Subcutaneous abdominal adipose tissue (tissue), 5 donors: Measurements from ENCODE around the gene CFAP97D2.
"Not testable (repeated sequence)": the region's sequence is repeated elsewhere in the genome, so short reads cannot be mapped to it uniquely, and the experiment has no call there.

Experiments used
- H3K27ac ChIP-seq: one replicate; pipeline ENCODE4 v1.7.0; 2013; ENCODE audit warnings: low read depth, mild to moderate bottlenecking, inconsistent platforms, low read length, moderate library complexity
- H3K27me3 ChIP-seq, 5 donors: one replicate each; pipeline ENCODE4 v1.7.0; 2013; ENCODE audit warnings: low read length in 5 of 5, inconsistent platforms in 1 of 5; ENCODE audit not compliant: control insufficient read depth in 5 of 5, insufficient read depth in 4 of 5
- H3K36me3 ChIP-seq, 5 donors: one replicate each; pipeline ENCODE4 v1.7.0; 2013; ENCODE audit warnings: low read length in 5 of 5; ENCODE audit not compliant: control insufficient read depth in 5 of 5, insufficient read depth in 5 of 5
- H3K4me1 ChIP-seq, 5 donors: one replicate each; pipeline ENCODE4 v1.7.0; 2013; ENCODE audit warnings: low read length in 5 of 5, mild to moderate bottlenecking in 3 of 5, moderate library complexity in 1 of 5; ENCODE audit not compliant: control insufficient read depth in 5 of 5, insufficient read depth in 5 of 5
- H3K4me3 ChIP-seq, 5 donors: one replicate each; pipeline ENCODE4 v1.7.0; 2013; ENCODE audit warnings: low read length in 5 of 5, low read depth in 1 of 5
- H3K9ac ChIP-seq, 5 donors: one replicate each; pipeline ENCODE4 v1.7.0; 2013; ENCODE audit warnings: low read length in 5 of 5, mild to moderate bottlenecking in 4 of 5, moderate library complexity in 3 of 5
- H3K9me3 ChIP-seq, 5 donors: one replicate each; pipeline ENCODE4 v1.7.0; 2013; ENCODE audit warnings: low read length in 5 of 5; ENCODE audit not compliant: control insufficient read depth in 5 of 5
- donor health status: healthy.
- donor health status: healthy.
- donor health status: healthy.
- donor health status: healthy.
- donor health status: healthy.

The CFAP97D2 gene

GRCh38 chr13:114143806-114144605, 35.1 kb upstream of the CFAP97D2 start:
- Histone ChIP-seq H3K4me3 (no peak overlapping the region), H3K9ac (no peak overlapping the region), H3K27ac (no peak overlapping the region), H3K27me3 (no peaks in the 10 kb centered on the region), H3K9me3 (no peaks in the 10 kb centered on the region), H3K4me1 (peaks cover 0 to 13% (median 5%) of the 10 kb centered on the region in 5 donors), H3K36me3 (no peaks in the 10 kb centered on the region)

DNA sequence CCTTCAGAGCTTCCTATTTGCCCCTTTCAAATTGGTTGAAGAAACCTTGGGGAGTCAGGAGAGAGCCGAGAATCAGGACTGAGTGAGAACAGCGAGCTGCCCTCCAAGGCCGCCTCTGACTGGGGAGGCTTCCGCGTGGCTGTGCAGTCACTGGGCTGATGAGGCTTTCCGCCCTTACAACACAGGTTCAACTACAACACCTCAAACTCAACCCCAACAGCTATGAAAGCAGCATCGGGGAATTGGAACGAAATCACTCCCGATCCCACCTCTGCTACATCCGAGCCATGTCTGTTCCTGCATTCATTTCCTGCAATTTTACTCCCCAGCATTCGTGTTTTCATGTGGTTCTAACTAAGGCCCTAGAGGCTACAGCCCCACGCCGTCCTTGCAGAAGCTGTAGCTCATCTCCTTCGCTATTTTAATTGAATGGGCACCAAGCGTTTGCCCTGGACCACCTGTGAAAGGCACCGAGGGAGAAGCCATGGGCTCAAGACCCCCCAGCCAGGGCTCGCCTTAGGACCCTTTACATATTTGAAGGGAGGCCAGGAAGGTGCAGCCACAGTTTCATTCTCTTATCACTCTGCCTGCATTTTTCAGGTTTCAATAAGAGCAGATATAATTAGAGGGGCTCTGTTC, 34.3 kb upstream of the CFAP97D2 start:
- Histone ChIP-seq H3K9me3 (no peaks in the 10 kb centered on the region), H3K27ac (no peak overlapping the region), H3K27me3 (no peaks in the 10 kb centered on the region), H3K9ac (no peak overlapping the region), H3K4me1 (peaks cover 0 to 13% (median 5%) of the 10 kb centered on the region in 5 donors), H3K4me3 (no peak overlapping the region), H3K36me3 (no peaks in the 10 kb centered on the region)

- no peaks in the 10 kb centered on the region for H3K36me3 ChIP-seq
- no peak overlapping the region for H3K4me3 ChIP-seq
- no peak overlapping the region for H3K9ac ChIP-seq
- no peaks in the 10 kb centered on the region for H3K9me3 ChIP-seq
- no peak overlapping the region for H3K27ac ChIP-seq
- peaks cover 0 to 13% (median 5%) of the 10 kb centered on the region in 5 donors for H3K4me1 ChIP-seq
- H3K27me3 ChIP-seq, result no peaks in the 10 kb centered on the region
Measured at GRCh38 chr13:114145256-114145655, 33.8 kb upstream of the CFAP97D2 start.

- no peak overlapping the region for H3K9ac ChIP-seq
- H3K27me3 ChIP-seq, result no peaks in the 10 kb centered on the region
- no peaks in the 10 kb centered on the region for H3K36me3 ChIP-seq
- no peaks in the 10 kb centered on the region for H3K9me3 ChIP-seq
- H3K27ac ChIP-seq, result no peak overlapping the region
- peaks cover 0 to 13% (median 7%) of the 10 kb centered on the region in 5 donors for H3K4me1 ChIP-seq
- no peak overlapping the region for H3K4me3 ChIP-seq
Measured at GRCh38 chr13:114145722-114146121, 33.3 kb upstream of the CFAP97D2 start.

- H3K27me3 ChIP-seq, result no peaks in the 10 kb centered on the region
- no peaks in the 10 kb centered on the region for H3K9me3 ChIP-seq
- no peaks in the 10 kb centered on the region for H3K36me3 ChIP-seq
- no peak overlapping the region for H3K4me3 ChIP-seq
- H3K4me1 ChIP-seq, result peaks cover 3 to 17% (median 12%) of the 10 kb centered on the region in 5 donors
- no peak overlapping the region for H3K9ac ChIP-seq
- no peak overlapping the region for H3K27ac ChIP-seq
Measured at GRCh38 chr13:114146173-114146572, 32.9 kb upstream of the CFAP97D2 start.

GRCh38 chr13:114146629-114147028, 32.4 kb upstream of the CFAP97D2 start:
- Histone ChIP-seq H3K27ac (no peak overlapping the region), H3K9me3 (no peaks in the 10 kb centered on the region), H3K36me3 (no peaks in the 10 kb centered on the region), H3K4me1 (peaks cover 4 to 22% (median 16%) of the 10 kb centered on the region in 5 donors), H3K27me3 (no peaks in the 10 kb centered on the region), H3K4me3 (no peak overlapping the region), H3K9ac (no peak overlapping the region)

- no peak overlapping the region for H3K4me3 ChIP-seq
- H3K9ac ChIP-seq, result no peak overlapping the region
- no peaks in the 10 kb centered on the region for H3K27me3 ChIP-seq
- H3K36me3 ChIP-seq, result no peaks in the 10 kb centered on the region
- peaks cover 4 to 22% (median 19%) of the 10 kb centered on the region in 5 donors for H3K4me1 ChIP-seq
- H3K27ac ChIP-seq, result no peak overlapping the region
- no peaks in the 10 kb centered on the region for H3K9me3 ChIP-seq
Measured at GRCh38 chr13:114147803-114148520, 31.1 kb upstream of the CFAP97D2 start.

GRCh38 chr13:114148521-114148855, 30.6 kb upstream of the CFAP97D2 start:
- no peak overlapping the region for H3K9ac ChIP-seq
- H3K4me3 ChIP-seq, result no peak overlapping the region
- no peaks in the 10 kb centered on the region for H3K36me3 ChIP-seq
- H3K27ac ChIP-seq, result no peak overlapping the region
- peaks cover 4 to 23% (median 20%) of the 10 kb centered on the region in 5 donors for H3K4me1 ChIP-seq
- H3K9me3 ChIP-seq, result no peaks in the 10 kb centered on the region
- no peaks in the 10 kb centered on the region for H3K27me3 ChIP-seq

GRCh38 chr13:114148886-114149285, 30.2 kb upstream of the CFAP97D2 start:
- H3K9me3 ChIP-seq, H3K36me3 ChIP-seq, H3K27ac ChIP-seq, H3K27me3 ChIP-seq, H3K4me3 ChIP-seq, H3K9ac ChIP-seq: not testable (repeated sequence)
- peaks cover 4 to 23% (median 20%) of the 10 kb centered on the region in 5 donors for H3K4me1 ChIP-seq
